Small intestine (tissue), 7 donors: ENCODE data around the gene CAMK1D. TPM values are rescaled to one million over a fixed set of nuclear protein-coding genes. Genes with fewer than 3 reads are reported as not detected.
"Not testable (repeated sequence)": the region's sequence is repeated elsewhere in the genome, so short reads cannot be mapped to it uniquely, and the experiment has no call there.

ENCODE experiments used
- DNase-seq, 2 donors: peaks; one replicate each; pipeline versions ENCODE4 v3.0.0 to v3.0.0-alpha.2; 2013
- FAIRE-seq: peaks from 2 replicates; lab custom pipeline; 2012; peaks lifted over from hg19 to GRCh38; lab: Jason Lieb, UNC
- H3K27ac ChIP-seq, 3 donors: one replicate each; pipeline ENCODE4 v1.5.1; 2013; ENCODE audit warnings: low read length in 2 of 3, mild to moderate bottlenecking in 2 of 3, control low read depth in 1 of 3, inconsistent platforms in 1 of 3, low read depth in 1 of 3, moderate library complexity in 1 of 3
- H3K27me3 ChIP-seq, 3 donors: one replicate each; pipeline ENCODE4 v1.6.1; 2013; ENCODE audit warnings: low read length in 3 of 3, inconsistent platforms in 1 of 3; ENCODE audit not compliant: control insufficient read depth in 3 of 3, insufficient read depth in 3 of 3
- H3K36me3 ChIP-seq, 3 donors: one replicate each; pipeline ENCODE4 v1.6.1; 2013; ENCODE audit warnings: low read length in 3 of 3, inconsistent platforms in 1 of 3, low read depth in 1 of 3, mild to moderate bottlenecking in 1 of 3, moderate library complexity in 1 of 3; ENCODE audit not compliant: control insufficient read depth in 3 of 3, insufficient read depth in 2 of 3
- H3K4me1 ChIP-seq, 3 donors: one replicate each; pipeline ENCODE4 v1.6.1; 2013; ENCODE audit warnings: low read length in 2 of 3, inconsistent platforms in 1 of 3, low read depth in 1 of 3, mild to moderate bottlenecking in 1 of 3, moderate library complexity in 1 of 3; ENCODE audit not compliant: control insufficient read depth in 3 of 3, insufficient read depth in 2 of 3
- H3K4me3 ChIP-seq, 3 donors: one replicate each; pipeline ENCODE4 v1.5.1; 2013; ENCODE audit warnings: low read length in 3 of 3, control low read depth in 1 of 3, inconsistent platforms in 1 of 3, low read depth in 1 of 3, mild to moderate bottlenecking in 1 of 3, moderate library complexity in 1 of 3
- H3K9me3 ChIP-seq, 2 donors: one replicate each; pipeline ENCODE4 v1.6.1; 2013; ENCODE audit warnings: low read depth in 1 of 2, low read length in 1 of 2; ENCODE audit not compliant: control insufficient read depth in 2 of 2, insufficient read depth in 1 of 2
- WGBS, 3 donors: extraction: QIAGEN DNeasy Blood & Tissue Kit; methylation state at CpG; one replicate each; pipeline ENCODE4 v1.1.7; 2013; 5-methylcytosine and 5-hydroxymethylcytosine counted together
- polyA plus RNA-seq, 4 donors: library from polyadenylated mRNA; stranded (reverse) in 3 of 4; unstranded in 1 of 4; fragments of 200-250 nt in 3 of 4; fragments of 120-200 nt in 1 of 4; gene quantifications; one replicate each; pipeline versions ENCODE4 v1.2.1 to v1.2.3, GENCODE V29; 2013
- donor health status: healthy with polysubstance abuse.
- donor health status: control.
- donor health status: control.
- donor health status: Bipolar disorder and iron deficiency.
- donor health status: healthy.

Gene CAMK1D
- polyA plus RNA-seq, 4 donors, result 0.45 to 9.7 (median 3.8) TPM

DNA sequence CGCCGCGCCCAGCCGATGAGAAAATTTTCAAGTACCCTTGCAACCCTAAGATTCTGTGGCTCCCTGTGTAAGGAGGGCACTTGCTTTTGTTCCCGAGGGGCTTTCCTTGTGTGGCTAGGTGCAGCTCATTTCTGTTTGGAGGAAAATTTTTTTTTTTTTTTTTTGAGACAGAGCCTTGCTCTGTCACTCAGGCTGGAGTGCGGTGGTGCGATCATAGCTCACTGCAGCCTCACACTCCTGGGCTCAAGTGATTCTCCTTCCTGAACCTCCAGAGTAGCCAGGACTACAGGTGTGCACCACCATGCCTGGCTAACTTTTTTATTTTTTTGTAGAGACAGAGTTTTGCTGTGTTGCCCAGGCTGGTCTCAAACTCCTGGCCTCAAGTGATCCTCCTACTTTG, 5.3 kb downstream of the CAMK1D start:
- not testable (repeated sequence) for DNase-seq

DNA sequence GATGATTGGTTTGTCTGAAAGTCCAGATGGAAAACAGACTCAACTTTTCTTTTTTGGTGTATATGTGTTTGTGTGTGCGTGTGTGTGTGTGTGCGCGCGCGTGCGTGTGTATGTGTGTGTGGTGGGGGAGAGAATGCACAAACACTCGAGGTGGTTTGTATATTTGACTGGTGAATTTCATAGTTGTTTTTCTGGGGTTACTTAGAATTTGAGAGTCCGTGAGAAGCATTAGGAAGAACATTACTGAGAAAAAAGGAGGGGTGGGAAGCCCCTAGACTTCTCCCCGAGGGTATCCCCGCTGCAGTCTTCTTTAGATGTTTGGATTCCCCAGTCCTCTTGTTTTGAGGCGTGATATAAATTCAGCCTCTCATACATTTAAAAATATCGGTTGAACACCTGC, 6.0 kb downstream of the CAMK1D start:
- 86 to 92% (median 88%) methylated on average over 12 of the region's 12 CpGs for WGBS, 3 donors
- peaks cover 0 to 12% (median 10%) of the 10 kb centered on the region in 3 donors for H3K4me1 ChIP-seq
- no peak for DNase-seq
- no peaks in the 10 kb centered on the region for H3K9me3 ChIP-seq
- no peaks in the 10 kb centered on the region for H3K27me3 ChIP-seq
- FAIRE-seq, result no peak
- H3K4me3 ChIP-seq, result no peak overlapping the region
- no peak overlapping the region for H3K27ac ChIP-seq
- H3K36me3 ChIP-seq, result peaks cover 0 to 2% (median 0%) of the 10 kb centered on the region in 3 donors

More for the DNA sequence above, 5.3 kb downstream of the CAMK1D start:
- H3K4me3 ChIP-seq, H3K36me3 ChIP-seq, H3K27ac ChIP-seq, FAIRE-seq, H3K27me3 ChIP-seq, H3K9me3 ChIP-seq: not testable (repeated sequence)
- H3K4me1 ChIP-seq, result peaks cover 0 to 12% (median 10%) of the 10 kb centered on the region in 3 donors
- WGBS, 3 donors, result 85 to 91% (median 90%) methylated on average over 7 of the region's 7 CpGs

DNA sequence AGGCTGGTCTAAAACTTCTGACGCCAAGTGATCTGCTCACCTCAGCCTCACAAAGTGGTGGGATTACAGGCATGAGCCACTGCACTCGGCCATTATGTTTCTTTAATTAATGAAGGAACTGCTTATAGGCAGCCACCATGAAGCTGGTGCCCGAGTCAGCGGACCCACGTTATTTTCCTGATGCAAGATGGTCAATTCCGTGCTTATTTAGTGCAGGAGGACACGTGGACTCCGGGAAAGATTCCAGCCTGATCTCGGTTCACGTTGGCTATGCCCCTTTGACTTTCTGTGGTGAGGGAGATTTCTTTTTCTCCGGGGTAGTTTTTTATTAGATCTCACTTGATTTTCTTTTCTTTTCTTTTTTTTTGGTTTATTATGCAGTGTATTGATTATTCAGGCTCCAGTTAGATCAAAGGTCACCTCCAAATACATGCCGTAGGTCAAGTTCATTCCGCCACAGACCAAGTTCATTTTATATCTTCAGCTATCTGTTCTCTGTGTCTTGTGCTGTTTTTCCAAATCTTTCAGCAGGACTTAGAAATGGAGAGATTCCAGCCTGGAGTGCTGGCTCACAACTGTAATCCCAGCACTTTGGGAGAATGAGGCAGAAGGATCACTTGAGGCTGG, 8.3 kb downstream of the CAMK1D start:
- no peaks in the 10 kb centered on the region for H3K27me3 ChIP-seq
- H3K4me3 ChIP-seq, result no peak overlapping the region
- no peaks in the 10 kb centered on the region for H3K9me3 ChIP-seq
- DNase-seq (no peak), FAIRE-seq (no peak)
- 72 to 81% (median 76%) methylated on average over 13 of the region's 13 CpGs for WGBS, 3 donors
- H3K27ac ChIP-seq, result no peak overlapping the region
- peaks cover 0 to 2% (median 0%) of the 10 kb centered on the region in 3 donors for H3K36me3 ChIP-seq
- H3K4me1 ChIP-seq, result peaks cover 0 to 12% (median 0%) of the 10 kb centered on the region in 3 donors

DNA sequence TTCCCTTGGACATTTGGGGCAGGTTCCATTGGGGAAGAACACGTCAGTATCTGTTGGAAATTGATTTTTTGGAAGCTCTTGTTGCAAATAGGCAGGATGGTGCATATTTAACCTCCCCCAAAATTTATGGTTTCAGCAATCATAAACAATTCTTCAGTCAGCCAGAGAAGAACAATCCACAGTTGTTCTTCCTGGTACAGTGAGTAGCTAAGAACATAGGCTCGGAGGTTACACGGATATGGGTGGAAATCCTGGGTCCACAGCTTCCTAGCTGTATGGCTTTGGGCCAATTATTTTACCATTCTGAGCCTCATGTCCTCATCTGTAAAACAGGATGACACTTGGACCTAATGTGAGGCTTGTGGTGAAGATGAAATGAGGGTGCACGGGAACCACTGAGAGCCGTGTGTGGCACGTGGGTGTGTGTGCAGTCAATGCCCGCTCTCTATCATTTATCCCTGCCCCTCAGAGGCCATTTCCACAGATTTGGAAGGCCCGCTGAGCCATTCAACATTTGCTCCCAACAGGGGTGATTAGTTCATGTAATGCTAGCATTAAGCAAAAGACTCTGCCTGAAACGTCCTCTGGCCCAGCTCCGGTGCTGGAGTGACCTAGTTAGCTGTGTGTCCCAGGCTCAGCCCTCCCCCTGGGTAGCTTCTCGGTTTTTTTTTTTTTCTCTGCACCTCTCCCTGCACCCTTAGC, 9.7 kb downstream of the CAMK1D start:
- FAIRE-seq, result no peak
- Histone ChIP-seq H3K36me3 (peaks cover 0 to 2% (median 0%) of the 10 kb centered on the region in 3 donors), H3K27me3 (no peaks in the 10 kb centered on the region), H3K4me3 (no peak overlapping the region), H3K9me3 (no peaks in the 10 kb centered on the region), H3K27ac (no peak overlapping the region), H3K4me1 (peaks cover 0 to 12% (median 0%) of the 10 kb centered on the region in 3 donors)
- DNase-seq, result no peak
- 47 to 58% (median 54%) methylated on average over 11 of the region's 11 CpGs for WGBS, 3 donors

DNA sequence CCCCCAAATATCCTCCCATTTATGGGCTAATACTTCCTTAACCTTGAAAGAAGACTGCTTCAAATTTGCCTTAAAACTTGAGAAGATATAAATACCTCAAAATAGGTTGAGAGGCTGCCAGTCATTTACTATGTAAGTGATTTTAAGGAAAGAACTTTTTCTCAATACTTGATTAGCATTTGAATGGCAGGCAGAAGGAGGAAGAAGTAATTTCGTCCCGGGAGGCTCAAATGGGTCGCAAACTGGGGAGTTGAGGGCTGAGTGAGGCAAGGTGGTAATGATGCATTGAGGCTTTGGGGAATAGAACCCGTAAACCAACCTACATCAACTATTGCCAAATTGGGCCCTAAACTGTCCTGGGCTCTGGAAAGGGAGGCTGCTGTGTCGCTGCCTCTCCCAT, 11.1 kb downstream of the CAMK1D start:
- Histone ChIP-seq H3K27ac (no peak overlapping the region), H3K36me3 (peaks cover 0 to 2% (median 0%) of the 10 kb centered on the region in 3 donors), H3K9me3 (no peaks in the 10 kb centered on the region), H3K4me1 (peaks cover 0 to 12% (median 0%) of the 10 kb centered on the region in 3 donors), H3K4me3 (no peak overlapping the region), H3K27me3 (no peaks in the 10 kb centered on the region)
- FAIRE-seq (no peak), DNase-seq (no peak)
- WGBS, 3 donors, result 92 to 98% (median 95%) methylated on average over 5 of the region's 5 CpGs

DNA sequence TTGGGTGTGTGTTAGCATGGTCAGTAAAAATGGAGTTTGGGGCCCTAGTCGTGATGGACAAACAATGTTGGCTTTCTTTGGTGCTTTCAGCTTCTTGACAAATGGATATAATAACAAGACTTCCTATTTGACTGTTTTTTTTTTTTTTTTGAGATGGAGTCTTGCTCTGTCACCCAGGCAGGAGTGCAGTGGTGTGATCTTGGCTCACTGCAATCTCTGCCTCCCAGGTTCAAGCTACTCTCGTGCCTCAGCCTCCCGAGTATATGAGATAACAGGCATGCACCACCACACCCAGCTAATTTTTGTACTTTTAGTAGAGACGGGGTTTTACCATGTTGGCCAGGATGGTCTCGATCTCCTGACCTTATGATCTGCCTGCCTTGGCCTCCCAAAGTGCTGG, 11.8 kb downstream of the CAMK1D start:
- H3K4me3 ChIP-seq, H3K27me3 ChIP-seq, FAIRE-seq, H3K27ac ChIP-seq, H3K36me3 ChIP-seq, DNase-seq, H3K9me3 ChIP-seq: not testable (repeated sequence)
- 81 to 86% (median 81%) methylated on average over 5 of the region's 5 CpGs for WGBS, 3 donors
- H3K4me1 ChIP-seq, result peaks cover 0 to 12% (median 0%) of the 10 kb centered on the region in 3 donors

DNA sequence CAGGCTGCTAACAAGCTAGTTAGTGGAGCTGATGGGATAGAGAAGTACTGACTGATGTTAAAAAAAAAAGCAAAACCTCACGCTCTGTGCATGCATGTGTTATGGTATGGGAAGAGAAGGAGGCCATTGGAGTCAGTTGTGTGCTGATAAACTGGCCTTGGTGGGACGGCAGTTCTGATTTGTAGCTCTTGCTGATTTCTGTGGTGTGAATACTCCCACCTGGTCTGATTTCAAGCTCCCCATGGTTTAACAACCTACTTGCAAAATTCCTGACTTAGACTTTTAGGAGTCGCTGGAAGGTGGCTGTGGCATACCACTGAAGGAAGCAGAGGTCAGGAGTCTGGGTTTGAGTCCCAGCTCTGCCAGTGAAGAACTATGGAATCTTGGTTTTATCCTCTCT, 15.2 kb downstream of the CAMK1D start:
- H3K27me3 ChIP-seq, result no peaks in the 10 kb centered on the region
- FAIRE-seq (no peak), DNase-seq (no peak)
- peaks cover 0 to 2% (median 0%) of the 10 kb centered on the region in 3 donors for H3K4me1 ChIP-seq
- H3K9me3 ChIP-seq, result no peaks in the 10 kb centered on the region
- no peak overlapping the region for H3K27ac ChIP-seq
- no peak overlapping the region for H3K4me3 ChIP-seq
- WGBS, 3 donors, result 85 to 98% (median 96%) methylated on average over 3 of the region's 3 CpGs
- H3K36me3 ChIP-seq, result no peaks in the 10 kb centered on the region

DNA sequence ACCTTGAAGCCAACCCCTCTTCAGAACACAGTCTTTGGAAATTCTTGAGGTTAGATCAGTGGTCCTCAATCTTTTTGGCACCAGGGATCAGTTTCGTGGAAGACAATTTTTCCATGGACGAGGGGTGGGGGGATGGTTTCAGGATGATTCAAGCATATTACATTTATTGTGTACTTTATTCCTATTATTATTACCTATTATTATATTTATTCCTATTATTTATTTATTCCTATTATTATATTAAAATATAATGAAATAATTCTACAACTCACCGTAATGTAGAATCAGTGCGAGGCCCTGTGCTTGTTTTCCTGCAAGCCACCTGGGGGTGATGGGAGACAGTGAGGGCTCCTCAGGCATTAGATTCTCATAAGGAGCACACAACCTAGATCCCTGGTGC, 17.9 kb downstream of the CAMK1D start:
- Histone ChIP-seq H3K4me1 (peaks cover 0 to 2% (median 0%) of the 10 kb centered on the region in 3 donors), H3K27ac (no peak overlapping the region), H3K4me3 (no peak overlapping the region), H3K27me3 (no peaks in the 10 kb centered on the region), H3K36me3 (no peaks in the 10 kb centered on the region), H3K9me3 (no peaks in the 10 kb centered on the region)
- DNase-seq (no peak), FAIRE-seq (no peak)
- WGBS, 3 donors, result 90 to 94% (median 93%) methylated on average over 4 of the region's 4 CpGs
